PFSK-1 (cell line): ENCODE data around the gene SLC39A11.

ENCODE experiments used
- FOXP2 ChIP-seq: optimal IDR thresholded peaks from 2 replicates; pipeline ENCODE3; 2011; ENCODE audit warnings: borderline replicate concordance, control low read depth, inconsistent platforms; ENCODE audit not compliant: insufficient read depth; ENCODE audit errors: extremely low read length, extremely low read depth
- POLR2AphosphoS5 ChIP-seq: IDR thresholded peaks from 2 replicates; pipeline ENCODE4 v1.6.1; 2012; ENCODE audit warnings: low read depth, mild to moderate bottlenecking, control low read depth, low read length, moderate library complexity
- TAF1 ChIP-seq: IDR thresholded peaks from 2 replicates; pipeline ENCODE4 v1.6.1; 2012; ENCODE audit warnings: low read length, control low read depth, borderline replicate concordance; ENCODE audit not compliant: insufficient read depth
- TF ChIP-seq, protein P1 (sequence below), 2 experiments: IDR thresholded peaks; 2 replicates each; pipeline versions ENCODE4 v1.6.1 to v1.8.0; 2011 to 2012; ENCODE audit warnings: low read depth in 2 of 2, low read length in 2 of 2, control low read depth in 1 of 2, inconsistent platforms in 1 of 2, mild to moderate bottlenecking in 1 of 2, moderate library complexity in 1 of 2; ENCODE audit not compliant: insufficient read depth in 1 of 2

GRCh38 chr17:72710202-72710601 lies 382.3 kb downstream of the SLC39A11 start:
- TF ChIP-seq, protein P1, sequence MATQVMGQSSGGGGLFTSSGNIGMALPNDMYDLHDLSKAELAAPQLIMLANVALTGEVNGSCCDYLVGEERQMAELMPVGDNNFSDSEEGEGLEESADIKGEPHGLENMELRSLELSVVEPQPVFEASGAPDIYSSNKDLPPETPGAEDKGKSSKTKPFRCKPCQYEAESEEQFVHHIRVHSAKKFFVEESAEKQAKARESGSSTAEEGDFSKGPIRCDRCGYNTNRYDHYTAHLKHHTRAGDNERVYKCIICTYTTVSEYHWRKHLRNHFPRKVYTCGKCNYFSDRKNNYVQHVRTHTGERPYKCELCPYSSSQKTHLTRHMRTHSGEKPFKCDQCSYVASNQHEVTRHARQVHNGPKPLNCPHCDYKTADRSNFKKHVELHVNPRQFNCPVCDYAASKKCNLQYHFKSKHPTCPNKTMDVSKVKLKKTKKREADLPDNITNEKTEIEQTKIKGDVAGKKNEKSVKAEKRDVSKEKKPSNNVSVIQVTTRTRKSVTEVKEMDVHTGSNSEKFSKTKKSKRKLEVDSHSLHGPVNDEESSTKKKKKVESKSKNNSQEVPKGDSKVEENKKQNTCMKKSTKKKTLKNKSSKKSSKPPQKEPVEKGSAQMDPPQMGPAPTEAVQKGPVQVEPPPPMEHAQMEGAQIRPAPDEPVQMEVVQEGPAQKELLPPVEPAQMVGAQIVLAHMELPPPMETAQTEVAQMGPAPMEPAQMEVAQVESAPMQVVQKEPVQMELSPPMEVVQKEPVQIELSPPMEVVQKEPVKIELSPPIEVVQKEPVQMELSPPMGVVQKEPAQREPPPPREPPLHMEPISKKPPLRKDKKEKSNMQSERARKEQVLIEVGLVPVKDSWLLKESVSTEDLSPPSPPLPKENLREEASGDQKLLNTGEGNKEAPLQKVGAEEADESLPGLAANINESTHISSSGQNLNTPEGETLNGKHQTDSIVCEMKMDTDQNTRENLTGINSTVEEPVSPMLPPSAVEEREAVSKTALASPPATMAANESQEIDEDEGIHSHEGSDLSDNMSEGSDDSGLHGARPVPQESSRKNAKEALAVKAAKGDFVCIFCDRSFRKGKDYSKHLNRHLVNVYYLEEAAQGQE (IDR thresholded peaks at IDR 0.05; ENCODE audit: insufficient read depth in 1 of 2, low read depth in 2 of 2, low read length in 2 of 2): no peak
- TF ChIP-seq POLR2AphosphoS5: no peak
- no peak for TF ChIP-seq TAF1
- no peak for TF ChIP-seq FOXP2
